Activated naive CD4-positive, alpha-beta T cell (primary cell): ENCODE data around the gene GRB10.

Experiments
- DNase-seq, 4 experiments: peaks; one replicate each; lab custom pipeline; 2025; lab: John Stamatoyannopoulos, UW

The GRB10 gene

DNA sequence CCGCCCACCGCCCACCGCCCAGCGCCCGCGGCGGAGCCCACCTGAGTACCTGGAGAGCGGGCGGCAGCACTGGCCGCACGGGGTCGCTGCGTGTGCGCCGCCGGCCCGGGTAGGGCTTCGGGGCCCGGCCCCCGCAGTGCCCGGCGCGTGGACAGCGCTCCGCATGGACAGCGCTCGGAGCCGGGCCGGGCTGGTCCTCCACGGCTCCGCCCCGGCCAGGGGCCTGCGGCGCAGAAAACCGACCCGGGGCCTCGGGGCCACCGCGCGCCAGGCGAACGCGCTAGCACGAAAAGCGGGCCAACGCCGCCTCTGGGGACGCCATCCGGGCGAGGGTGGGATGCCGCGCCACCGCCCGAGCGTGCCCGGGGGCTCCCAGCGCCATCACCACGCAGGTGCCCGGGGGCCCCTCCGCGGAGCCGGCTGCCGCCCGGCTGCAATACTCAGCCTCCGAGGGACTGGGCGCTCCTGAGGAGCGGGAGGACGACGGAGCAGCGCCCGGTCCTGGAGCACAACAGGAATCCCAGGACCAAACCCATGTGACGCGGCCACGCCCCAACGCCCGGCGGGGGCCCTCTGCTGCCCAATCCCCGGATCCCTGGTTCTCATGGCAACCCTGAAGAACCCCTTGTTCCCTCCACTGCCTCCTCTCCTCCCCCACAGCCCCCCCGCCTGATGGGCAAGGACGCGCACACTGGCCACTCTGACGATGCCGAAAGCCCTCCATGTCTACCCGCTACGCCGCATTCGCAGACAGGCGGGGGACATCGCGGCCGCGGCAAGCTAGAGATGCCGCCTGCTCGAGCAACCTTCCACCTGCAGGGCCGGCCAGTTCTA lies at the start of gene GRB10:
Gene GRB10 (minus strand): TSS at position 522 of the 834 bp plus-strand sequence. CDS start 50,574 bp downstream, outside the sequence.
- peak in 1 of 4 experiments; percentile 17 for DNase-seq

DNA sequence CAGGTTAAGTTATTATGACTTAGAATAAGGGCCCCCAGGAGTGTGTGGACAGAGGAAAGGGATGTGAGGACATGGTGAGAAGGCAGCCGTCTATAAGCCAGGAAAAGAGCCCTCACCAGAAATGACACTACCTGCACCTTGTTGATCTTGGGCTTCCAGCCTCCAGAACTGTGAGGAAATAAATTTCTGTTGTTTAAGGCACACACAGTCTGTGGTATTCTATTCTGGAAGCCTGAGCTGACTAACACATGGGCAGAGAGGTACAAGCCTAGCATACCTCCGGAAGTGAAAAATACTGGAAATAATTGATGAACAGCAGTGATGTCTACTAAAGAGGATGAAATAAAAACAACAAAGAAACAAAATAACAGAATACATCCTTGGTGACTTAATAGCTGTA lies 46.1 kb upstream of the GRB10 start:
- DNase-seq = no peak

GRCh38 chr7:50828116-50828515 lies 45.4 kb upstream of the GRB10 start:
- DNase-seq = no peak

- no peak for DNase-seq
Observed at GRCh38 chr7:50827281-50827680, 44.6 kb upstream of the GRB10 start.

DNA sequence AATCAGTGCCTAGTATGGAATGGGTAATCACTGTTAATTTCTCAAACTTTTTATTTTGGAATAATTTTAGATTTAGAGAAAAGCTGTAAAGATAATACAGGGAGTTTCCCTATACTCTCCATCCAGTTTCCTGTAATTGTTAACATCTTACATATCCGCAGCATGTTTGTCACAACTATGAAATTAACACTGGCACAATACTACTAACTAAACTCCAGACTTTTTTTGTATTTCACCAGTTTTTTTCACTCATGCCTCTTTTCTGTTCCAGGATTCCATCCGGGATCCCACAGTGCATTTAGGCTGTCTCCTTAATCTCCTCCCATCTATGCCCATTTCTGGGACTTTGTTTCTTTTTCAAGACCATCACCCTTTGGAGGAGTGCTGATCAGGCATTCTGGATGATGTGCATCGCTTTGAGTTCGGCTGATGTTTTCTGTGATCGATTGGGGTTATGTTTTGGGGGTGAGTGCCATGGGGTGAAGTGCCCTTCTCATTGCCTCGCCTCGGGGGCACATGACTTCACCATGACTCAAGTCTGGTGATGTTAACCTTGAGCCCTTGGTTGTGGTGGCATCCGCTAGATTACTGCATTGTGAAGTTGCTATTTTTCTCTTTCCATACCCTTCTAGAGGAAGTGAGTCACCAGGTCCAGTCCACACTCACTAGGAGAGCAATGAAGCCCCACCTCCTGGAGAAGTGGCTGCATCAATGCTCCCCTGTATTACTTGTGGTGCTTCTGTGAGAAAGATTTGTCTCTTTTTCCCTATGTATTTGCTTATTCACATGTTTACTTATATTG lies 43.9 kb upstream of the GRB10 start:
- DNase-seq = no peak

- no peak for DNase-seq
Observed at GRCh38 chr7:50825465-50825864, 42.8 kb upstream of the GRB10 start.

DNA sequence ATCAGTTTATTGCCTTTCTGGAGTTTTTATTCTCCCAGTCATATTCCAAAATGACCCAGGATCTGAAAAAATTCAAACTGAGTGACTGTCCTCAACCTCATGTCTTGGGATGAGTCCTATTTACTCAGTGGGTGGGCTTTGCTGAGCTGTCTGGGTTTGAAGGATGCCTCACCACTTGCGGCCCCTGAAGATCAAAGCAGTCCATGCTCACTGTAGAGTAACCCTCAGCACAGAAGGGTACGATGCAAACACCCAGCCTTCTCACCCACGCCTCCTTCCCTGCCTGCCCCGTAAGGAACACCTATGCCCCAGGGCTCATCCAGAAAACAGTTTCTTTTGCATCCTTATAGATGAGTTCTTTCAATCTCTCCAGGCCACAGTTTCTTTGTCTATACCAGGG lies 42.2 kb upstream of the GRB10 start:
- no peak for DNase-seq

DNA sequence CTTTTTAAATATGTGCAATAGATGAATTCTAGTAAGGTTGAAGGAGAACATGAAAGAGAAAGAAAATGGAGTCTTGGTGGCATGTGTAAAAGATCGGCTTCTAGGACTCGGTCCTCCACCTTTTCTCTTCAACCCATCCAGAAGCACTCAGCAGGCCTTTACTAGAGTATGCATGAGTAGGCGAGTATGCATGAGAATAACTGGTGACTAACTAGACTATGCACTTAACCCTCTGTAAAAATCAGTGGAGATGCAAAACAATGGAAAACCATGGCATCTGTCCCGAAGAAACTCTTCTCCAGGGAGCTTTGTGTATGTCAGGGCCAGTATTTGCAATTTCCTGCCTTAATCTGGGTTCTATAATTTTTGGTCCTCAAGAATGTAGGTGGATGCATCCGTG lies 40.0 kb upstream of the GRB10 start:
- DNase-seq = no peak

- DNase-seq = no peak
Observed at GRCh38 chr7:50822110-50822509, 39.4 kb upstream of the GRB10 start.

GRCh38 chr7:50821457-50822008 lies 38.8 kb upstream of the GRB10 start:
- DNase-seq = no peak

DNA sequence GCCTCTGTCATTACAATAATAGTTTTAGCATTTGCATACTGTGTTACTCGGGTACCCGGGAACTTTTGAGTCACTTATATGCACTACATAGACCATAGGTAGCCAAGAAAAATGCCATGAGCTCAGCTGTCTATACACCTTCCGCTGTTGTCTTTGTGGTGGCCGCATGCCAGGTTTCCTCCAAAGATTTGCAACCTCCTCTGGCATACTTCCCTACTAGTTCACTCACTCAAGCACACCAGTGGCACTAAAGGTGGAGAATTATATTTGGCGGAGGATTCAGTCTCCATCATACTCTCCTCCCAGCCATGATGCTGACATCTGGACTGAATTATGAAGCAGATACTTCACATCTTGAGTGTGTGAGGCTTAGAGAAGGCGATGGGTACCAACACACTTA lies 35.6 kb upstream of the GRB10 start:
- DNase-seq = no peak

- no peak for DNase-seq
Observed at GRCh38 chr7:50817561-50817960, 34.9 kb upstream of the GRB10 start.

DNA sequence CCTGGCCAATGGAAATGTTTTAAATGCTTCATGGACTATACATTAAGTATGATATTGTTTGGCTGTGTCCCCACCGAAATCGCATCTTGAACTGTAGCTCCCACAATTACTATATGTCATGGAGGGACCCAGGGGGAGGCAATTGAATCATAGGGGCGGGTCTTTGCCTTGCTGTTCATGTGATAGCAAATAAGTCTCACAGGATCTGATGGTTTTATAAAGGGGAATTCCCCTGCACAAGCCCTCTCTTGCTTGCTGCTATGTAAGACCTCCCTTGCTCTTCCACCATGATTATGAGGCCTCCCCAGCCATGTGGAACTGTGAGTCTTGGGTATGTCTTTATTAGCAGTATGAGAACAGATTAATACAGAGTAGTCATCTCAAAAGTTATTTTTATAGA lies 32.4 kb upstream of the GRB10 start:
- DNase-seq = no peak

GRCh38 chr7:50814166-50814565 lies 31.5 kb upstream of the GRB10 start:
- no peak for DNase-seq

DNA sequence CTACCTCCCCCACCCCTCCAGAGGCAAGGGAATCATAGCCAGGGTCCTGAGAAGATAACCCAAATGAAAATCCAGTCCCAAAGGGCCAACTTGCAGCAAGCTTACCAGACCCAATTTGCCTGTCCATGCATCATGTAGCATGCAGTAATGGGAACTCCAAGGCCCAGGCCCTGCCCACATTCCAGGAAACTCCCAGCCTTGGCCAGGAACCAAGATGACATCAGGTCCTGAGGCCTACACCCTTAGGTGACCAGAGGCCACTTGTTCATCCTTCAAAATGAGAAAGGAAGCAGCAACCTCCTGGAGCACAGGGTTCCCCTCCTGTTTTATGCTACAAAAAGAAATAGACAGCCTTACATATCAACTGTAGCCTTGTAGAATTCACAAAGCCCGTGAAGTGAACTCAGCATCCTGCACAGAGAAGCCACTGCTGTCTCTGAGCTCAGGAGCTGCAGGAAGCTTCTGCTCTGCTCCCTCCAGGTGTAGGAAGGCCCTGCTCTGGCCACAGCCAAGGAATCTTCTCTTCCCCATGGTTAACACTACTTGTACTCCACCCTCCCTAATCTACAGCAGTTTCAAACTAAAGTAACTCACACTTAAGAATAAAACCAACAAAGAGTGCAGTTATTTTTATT lies 30.3 kb upstream of the GRB10 start:
- no peak for DNase-seq

DNA sequence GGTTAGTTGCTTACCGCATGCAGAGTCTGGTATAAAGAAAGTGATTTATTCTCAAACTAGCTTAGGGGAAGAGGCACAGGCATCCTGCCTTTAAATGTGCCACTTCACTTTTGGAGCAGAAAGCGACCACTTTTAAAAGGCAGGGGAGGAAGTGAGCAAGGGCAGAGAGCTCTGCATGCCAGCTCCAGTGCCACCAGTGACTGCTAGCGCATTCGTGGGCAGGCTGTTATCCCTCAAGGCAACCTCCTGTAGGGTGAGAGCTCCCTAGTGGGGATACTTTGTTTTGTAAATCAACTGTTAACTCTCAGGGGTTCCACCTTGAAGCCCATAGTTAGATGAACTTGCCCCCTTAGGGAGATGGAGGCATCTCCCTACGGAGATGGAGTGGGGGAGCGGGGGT lies 29.4 kb upstream of the GRB10 start:
- DNase-seq = no peak

- DNase-seq = no peak
Observed at GRCh38 chr7:50808282-50808888, 25.7 kb upstream of the GRB10 start.

- no peak for DNase-seq
Observed at GRCh38 chr7:50807026-50807730, 24.5 kb upstream of the GRB10 start.

DNA sequence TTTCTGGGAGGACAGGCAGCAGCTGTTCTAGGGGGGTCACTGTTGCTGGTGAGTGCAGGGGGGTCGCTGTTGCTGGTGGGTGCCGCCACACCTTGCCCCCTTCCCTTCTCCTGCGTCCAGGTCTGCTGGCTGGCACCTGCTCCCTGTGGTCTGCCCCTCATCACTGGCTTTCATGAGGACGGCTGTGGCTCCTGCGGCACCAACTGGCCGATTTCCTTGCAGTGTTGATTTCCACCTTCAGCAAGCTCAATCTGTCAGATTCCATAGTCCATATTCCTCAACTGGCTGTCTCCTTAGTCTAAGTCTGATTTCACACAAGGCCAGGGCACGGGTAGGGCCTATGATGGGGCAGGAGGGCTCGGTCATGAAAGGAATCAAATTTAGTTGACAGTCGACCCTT lies 23.4 kb upstream of the GRB10 start:
- DNase-seq = no peak

- DNase-seq = no peak
Observed at GRCh38 chr7:50805447-50806125, 22.9 kb upstream of the GRB10 start.
